HCT116 (cell line): ENCODE measurements around the gene PCBP3. TPM values are rescaled to one million over a fixed set of nuclear protein-coding genes. Genes with fewer than 3 reads are reported as not detected.

Source experiments
- ATAC-seq: fragments of 200-7000 bp; cut with Tn5 transposase; 2 replicates; pipeline ENCODE4 v1.9.1; 2020; ENCODE audit warnings: mild to moderate bottlenecking, moderate library complexity
- BruUV-seq: library from RNA; stranded (reverse); fragments of 400-500 nt; replicated peaks from 2 replicates; lab custom pipeline; 2021; lab: Mats Ljungman, UMichigan
- CTCF ChIA-PET: fragments of 300-600 bp; sonication (Branson Sonifier 250); formaldehyde crosslinking; loops from one replicate; lab custom pipeline; 2021; ENCODE audit warnings: antibody characterized with exemption; lab: Charles Lee
- POLR2A ChIA-PET: fragments of 300-600, 350-600 bp; sonication (Branson Sonifier 250); formaldehyde crosslinking; loops from one replicate; lab custom pipeline; 2021; ENCODE audit warnings: antibody characterized with exemption; lab: Charles Lee
- RAD21 ChIA-PET, 2 experiments: fragments of 300-600 bp; sonication (Branson Sonifier 250); formaldehyde crosslinking; loops; one replicate each; lab custom pipeline; 2023; ENCODE audit warnings: low total read pairs in 2 of 2; ENCODE audit not compliant: uncharacterized antibody in 2 of 2, unreplicated experiment in 2 of 2, low non-redundant PET in 1 of 2; lab: Charles Lee
- DNase-seq: peaks from one replicate; pipeline ENCODE4 v3.0.0-alpha.2; 2010; ENCODE audit warnings: low read depth, low spot score
- H2AFZ ChIP-seq: fragments of 200-600 bp; shearing (Covaris generic), sonication (generic); 2 replicates; pipeline ENCODE4 v1.6.1; 2017; ENCODE audit warnings: low read depth, mixed run types, mixed read lengths, antibody characterized with exemption, low read length; ENCODE audit not compliant: poor library complexity, severe bottlenecking
- H3K27ac ChIP-seq: 2 replicates; pipeline ENCODE4 v1.5.1; 2012; ENCODE audit warnings: low read depth, low read length
- H3K27me3 ChIP-seq: fragments of 200-600 bp; sonication (generic); 2 replicates; pipeline ENCODE4 v1.6.1; 2016; ENCODE audit warnings: mixed run types, low read length, mixed read lengths; ENCODE audit not compliant: insufficient read depth
- H3K36me3 ChIP-seq, 2 experiments: fragments of 200-500 bp in 1 of 2; fragments of 200-600 bp in 1 of 2; sonication (Bioruptor generic) in 1 of 2; sonication (generic) in 1 of 2; 2 replicates each; pipeline versions ENCODE4 v1.5.1 to v1.6.1; 2014 to 2016; ENCODE audit warnings: low read length in 2 of 2, inconsistent platforms in 1 of 2, mixed read lengths in 1 of 2, mixed run types in 1 of 2; ENCODE audit not compliant: insufficient read depth in 2 of 2, control insufficient read depth in 1 of 2
- H3K4me1 ChIP-seq, 2 experiments: fragments of 200-600 bp in 1 of 2; sonication (generic) in 1 of 2; 2 replicates each; pipeline versions ENCODE4 v1.5.1 to v1.6.1; 2012 to 2017; ENCODE audit warnings: low read length in 2 of 2, inconsistent platforms in 1 of 2, mild to moderate bottlenecking in 1 of 2, mixed read lengths in 1 of 2, mixed run types in 1 of 2, moderate library complexity in 1 of 2; ENCODE audit not compliant: insufficient read depth in 2 of 2, control insufficient read depth in 1 of 2
- H3K4me2 ChIP-seq: fragments of 200-600 bp; sonication (generic); 2 replicates; pipeline ENCODE4 v1.6.1; 2017; ENCODE audit warnings: mixed run types, low read length, mixed read lengths
- H3K4me3 ChIP-seq, 2 experiments: fragments of 200-600 bp in 1 of 2; sonication (generic) in 1 of 2; replicated peaks in 1 of 2; 2 replicates each; pipeline ENCODE4 v1.5.1; 2011 to 2016; ENCODE audit warnings: low read length in 2 of 2, control low read depth in 1 of 2, low read depth in 1 of 2, mild to moderate bottlenecking in 1 of 2, mixed read lengths in 1 of 2, mixed run types in 1 of 2
- H3K79me2 ChIP-seq: fragments of 200-600 bp; sonication (generic); 2 replicates; pipeline ENCODE4 v1.6.1; 2017; ENCODE audit warnings: mild to moderate bottlenecking, mixed run types, low read length, moderate library complexity, mixed read lengths; ENCODE audit not compliant: insufficient read depth
- H3K9ac ChIP-seq: fragments of 200-600 bp; sonication (generic); 2 replicates; pipeline ENCODE4 v1.6.1; 2016; ENCODE audit warnings: low read length, mixed read lengths
- H3K9me2 ChIP-seq: fragments of 200-600 bp; sonication (generic), shearing (Covaris generic); 2 replicates; pipeline ENCODE4 v1.6.1; 2017; ENCODE audit warnings: mixed run types, mild to moderate bottlenecking, moderate library complexity; ENCODE audit not compliant: insufficient read depth
- H3K9me3 ChIP-seq, 2 experiments: fragments of 200-500 bp in 1 of 2; fragments of 200-600 bp in 1 of 2; sonication (Bioruptor generic) in 1 of 2; sonication (generic) in 1 of 2; 2 replicates each; pipeline ENCODE4 v1.6.1; 2014 to 2017; ENCODE audit warnings: low read length in 2 of 2, mixed read lengths in 2 of 2, inconsistent platforms in 1 of 2, low read depth in 1 of 2, mild to moderate bottlenecking in 1 of 2, mixed run types in 1 of 2, moderate library complexity in 1 of 2; ENCODE audit not compliant: control insufficient read depth in 1 of 2, insufficient read depth in 1 of 2
- H4K20me1 ChIP-seq: fragments of 200-600 bp; sonication (generic), shearing (Covaris generic); 2 replicates; pipeline ENCODE4 v1.6.1; 2017; ENCODE audit warnings: mixed run types, mild to moderate bottlenecking, moderate library complexity; ENCODE audit not compliant: insufficient read depth
- CTCF ChIP-seq, 3 experiments: fragments of 200-600 bp in 1 of 3; sonication (generic) in 1 of 3; IDR thresholded peaks in 2 of 3; conservative IDR thresholded peaks in 1 of 3; 2 replicates each; pipeline ENCODE4 v1.5.1; 2012 to 2017; ENCODE audit warnings: low read depth in 2 of 3, low read length in 2 of 3, antibody characterized with exemption in 1 of 3, borderline replicate concordance in 1 of 3, control low read depth in 1 of 3, mild to moderate bottlenecking in 1 of 3, mixed read lengths in 1 of 3, mixed run types in 1 of 3, moderate library complexity in 1 of 3; ENCODE audit not compliant: insufficient read depth in 1 of 3
- EGR1 ChIP-seq: IDR thresholded peaks from 2 replicates; pipeline ENCODE4 v1.6.1; 2012; ENCODE audit warnings: low read depth
- MAX ChIP-seq: IDR thresholded peaks from 2 replicates; pipeline ENCODE4 v1.6.1; 2012
- ZBTB33 ChIP-seq: IDR thresholded peaks from 2 replicates; pipeline ENCODE4 v1.6.1; 2011; ENCODE audit warnings: mild to moderate bottlenecking, low read length, moderate library complexity; ENCODE audit not compliant: insufficient replicate concordance; ENCODE audit errors: extremely low read depth
- intact Hi-C: fragments of 100-400 bp; cut with micrococcal nuclease; formaldehyde crosslinking; loops from 2 replicates; pipeline ENCODE4 v1.10.0; 2022
- total RNA-seq: library from RNA; stranded (reverse); gene quantifications from one replicate; pipeline ENCODE4 v1.2.1, GENCODE V29; 2021; ENCODE audit not compliant: unreplicated experiment

PCBP3 gene
- total RNA-seq, 1 experiment from 2014 or later, result 3.1 TPM

GRCh38 chr21:45594721-45595489 is 48.6 kb upstream of the PCBP3 start:
- intact Hi-C loops, result loop anchor here (5.0 kb wide), 1 partner anchor 303 kb away; no protein-coding TSS in a partner anchor
- no peak for ATAC-seq
- CTCF ChIA-PET, result interaction anchor here (3.1 kb wide), 1 partner anchor 39 kb away, joined by 28 read pairs; no protein-coding TSS in a partner anchor

More at GRCh38 chr21:45594721-45595489, 48.6 kb upstream of the PCBP3 start:
- ChIA-PET RAD21 (interaction anchor here in 1 of 2 experiments (1.7 kb wide), 1 partner anchor 39 kb away, joined by 4 read pairs; no protein-coding TSS in a partner anchor), POLR2A (interaction anchor here (1.1 kb wide), 1 partner anchor 39 kb away, joined by 3 read pairs; no protein-coding TSS in a partner anchor)
- Histone ChIP-seq H3K27me3 (no peaks in the 10 kb centered on the region), H3K4me1 (peaks cover 0 to 19% of the 10 kb centered on the region in 2 experiments; a peak in 2 of 4 replicates), H3K4me3 (no peak overlapping the region), H3K9ac (no peak overlapping the region), H3K4me2 (no peak overlapping the region), H3K9me3 (no peaks in the 10 kb centered on the region), H3K27ac (no peak overlapping the region), H3K79me2 (no peaks in the 10 kb centered on the region), H4K20me1 (no peaks in the 10 kb centered on the region), H3K9me2 (no peaks in the 10 kb centered on the region), H3K36me3 (no peaks in the 10 kb centered on the region), H2AFZ (no peak overlapping the region)
- TF ChIP-seq EGR1 (no peak), CTCF (IDR thresholded peaks at IDR 0.05 in 2 of 3, conservative IDR thresholded peaks at IDR 0.05 in 1 of 3; ENCODE audit: borderline replicate concordance in 1 of 3, insufficient read depth in 1 of 3, low read depth in 2 of 3, low read length in 2 of 3) (no peak), ZBTB33 (no peak), MAX (no peak)
- BruUV-seq, result no TSS peak
- no peak for DNase-seq
